Measurements from ENCODE around the gene FBXO38.

The FBXO38 gene

DNA sequence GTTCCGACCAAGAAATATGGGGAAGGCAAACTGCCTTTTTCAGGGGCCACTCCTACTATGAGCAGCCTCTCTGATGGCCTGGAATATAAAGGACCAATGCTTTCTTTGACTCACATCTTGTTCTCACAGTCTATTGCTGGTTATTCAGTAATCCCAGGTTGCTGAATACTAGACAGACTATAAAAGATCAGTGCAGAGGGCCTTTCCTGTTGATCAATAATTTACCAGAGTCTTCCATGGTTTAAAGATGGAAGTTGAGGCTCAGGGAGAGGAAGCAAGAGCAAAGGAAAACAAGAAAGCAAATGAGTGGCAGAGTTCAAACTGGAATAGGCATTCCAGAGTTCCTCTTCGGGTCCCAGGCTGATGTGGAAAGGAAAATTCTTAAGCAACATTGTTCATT is 62.9 kb downstream of the FBXO38 start:
- Histone ChIP-seq H3K4me1 (ENCODE audit: control insufficient read depth, insufficient read depth, low read length, unreplicated experiment) (no peaks in the 10 kb centered on the region), H3K27ac (ENCODE audit: low read depth, low read length) (no peak overlapping the region), H3K79me2 (ENCODE audit: control insufficient read depth, insufficient read depth, low read length, unreplicated experiment) (no peaks in the 10 kb centered on the region)

DNA sequence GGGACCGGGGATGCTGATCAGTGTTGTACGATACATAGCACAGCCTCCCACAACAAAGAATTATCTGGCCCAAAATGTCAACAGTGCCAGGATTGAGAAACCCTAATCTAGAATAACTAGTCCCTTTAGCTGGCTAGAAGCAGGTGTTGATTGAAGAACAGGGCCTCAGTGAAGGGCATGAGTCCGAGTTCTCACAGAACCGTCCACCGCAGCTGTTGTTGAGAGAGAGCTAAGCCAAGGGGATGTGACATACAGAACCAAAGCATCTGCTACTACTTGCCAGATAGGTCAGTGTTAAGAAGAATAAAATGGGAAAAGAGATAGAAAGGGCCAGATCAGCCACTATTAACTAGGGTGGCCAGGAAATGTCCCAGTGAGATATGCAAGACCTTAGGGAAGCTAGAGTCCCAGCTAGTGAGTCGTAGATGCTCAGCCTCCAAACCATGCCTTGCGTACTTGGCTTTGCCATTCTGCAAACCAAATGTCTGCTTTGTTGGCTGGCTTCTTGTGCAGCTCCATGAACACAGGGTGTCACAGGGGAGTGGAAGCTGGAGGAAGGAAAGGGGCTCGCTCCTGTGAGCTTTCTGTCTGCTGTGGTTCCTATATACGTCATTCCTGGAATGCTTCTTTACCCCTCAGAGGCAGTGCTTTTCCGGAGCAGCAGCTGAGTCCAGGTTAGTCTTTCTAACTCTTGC is 68.9 kb downstream of the FBXO38 start:
- no peaks in the 10 kb centered on the region for H3K4me1 ChIP-seq (ENCODE audit: control insufficient read depth, insufficient read depth, low read length, unreplicated experiment)
- no peaks in the 10 kb centered on the region for H3K79me2 ChIP-seq (ENCODE audit: control insufficient read depth, insufficient read depth, low read length, unreplicated experiment)
- H2AFZ ChIP-seq (ENCODE audit: low read length, unreplicated experiment): no peak overlapping the region
- H3K4me3 ChIP-seq (ENCODE audit: low read depth, low read length): no peak overlapping the region
- no peaks in the 10 kb centered on the region for H3K27me3 ChIP-seq (ENCODE audit: insufficient read depth, low read length)
- no peak overlapping the region for H3K27ac ChIP-seq (ENCODE audit: low read depth, low read length)
- H3K36me3 ChIP-seq (ENCODE audit: insufficient read depth, low read length): no peaks in the 10 kb centered on the region

More for the DNA sequence above, 62.9 kb downstream of the FBXO38 start:
- 0 out of 2 replicates have a peak, but pooled peaks cover 3% of the 10 kb centered on the region for H3K36me3 ChIP-seq (ENCODE audit: insufficient read depth, low read length)
- H3K27me3 ChIP-seq (ENCODE audit: insufficient read depth, low read length): no peaks in the 10 kb centered on the region
- no peak overlapping the region for H3K4me3 ChIP-seq (ENCODE audit: low read depth, low read length)
- no peak overlapping the region for H2AFZ ChIP-seq (ENCODE audit: low read length, unreplicated experiment)

DNA sequence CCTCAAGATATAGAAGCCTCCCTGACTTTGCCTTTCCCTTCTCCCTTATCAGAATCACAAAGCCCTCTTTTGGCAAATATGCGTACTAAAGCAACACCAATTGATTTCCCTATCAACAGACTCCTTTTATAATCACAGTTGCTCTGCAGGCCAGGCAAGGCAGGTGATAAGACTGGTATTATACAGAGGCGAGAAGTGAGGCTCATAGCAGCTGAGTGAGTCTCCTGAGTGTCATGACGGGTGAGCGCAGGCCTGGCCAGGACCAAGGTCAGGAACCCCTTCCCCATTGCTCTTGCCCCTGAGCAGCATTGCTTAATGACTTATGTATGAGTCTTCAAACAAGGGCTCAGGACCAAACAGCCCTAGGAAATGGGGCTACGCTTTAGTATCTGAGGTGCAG is 70.8 kb downstream of the FBXO38 start:
- H2AFZ ChIP-seq (ENCODE audit: low read length, unreplicated experiment): no peak overlapping the region

DNA sequence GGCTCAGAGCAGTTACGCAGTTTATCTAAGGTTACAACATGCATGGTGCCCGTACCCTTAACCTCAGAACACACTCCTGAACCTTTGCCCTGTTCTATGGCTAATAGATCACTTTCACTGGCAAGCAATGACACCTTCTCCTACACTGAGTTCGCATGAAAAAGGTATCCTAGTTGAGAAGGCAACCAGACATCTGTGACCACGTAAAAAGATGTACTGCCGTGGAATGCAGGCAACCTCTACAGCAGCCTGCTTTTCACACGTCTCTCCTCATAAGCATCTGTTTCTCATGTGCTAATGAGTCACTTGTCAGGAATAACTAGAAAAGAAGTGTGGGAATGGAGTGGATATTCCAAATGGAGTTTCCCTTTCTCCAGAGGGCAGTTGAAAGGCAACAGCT is 71.4 kb downstream of the FBXO38 start:
- Histone ChIP-seq H3K36me3 (ENCODE audit: insufficient read depth, low read length) (no peaks in the 10 kb centered on the region), H3K4me3 (ENCODE audit: low read depth, low read length) (no peak overlapping the region), H2AFZ (ENCODE audit: low read length, unreplicated experiment) (no peak overlapping the region), H3K4me1 (ENCODE audit: control insufficient read depth, insufficient read depth, low read length, unreplicated experiment) (no peaks in the 10 kb centered on the region), H3K27ac (ENCODE audit: low read depth, low read length) (no peak overlapping the region), H3K27me3 (ENCODE audit: insufficient read depth, low read length) (no peaks in the 10 kb centered on the region), H3K79me2 (ENCODE audit: control insufficient read depth, insufficient read depth, low read length, unreplicated experiment) (no peaks in the 10 kb centered on the region)

More for the DNA sequence above, 70.8 kb downstream of the FBXO38 start:
- H3K27ac ChIP-seq (ENCODE audit: low read depth, low read length): no peak overlapping the region
- H3K27me3 ChIP-seq (ENCODE audit: insufficient read depth, low read length): no peaks in the 10 kb centered on the region
- H3K79me2 ChIP-seq (ENCODE audit: control insufficient read depth, insufficient read depth, low read length, unreplicated experiment): no peaks in the 10 kb centered on the region
- no peaks in the 10 kb centered on the region for H3K36me3 ChIP-seq (ENCODE audit: insufficient read depth, low read length)
- no peak overlapping the region for H3K4me3 ChIP-seq (ENCODE audit: low read depth, low read length)
- H3K4me1 ChIP-seq (ENCODE audit: control insufficient read depth, insufficient read depth, low read length, unreplicated experiment): no peaks in the 10 kb centered on the region

DNA sequence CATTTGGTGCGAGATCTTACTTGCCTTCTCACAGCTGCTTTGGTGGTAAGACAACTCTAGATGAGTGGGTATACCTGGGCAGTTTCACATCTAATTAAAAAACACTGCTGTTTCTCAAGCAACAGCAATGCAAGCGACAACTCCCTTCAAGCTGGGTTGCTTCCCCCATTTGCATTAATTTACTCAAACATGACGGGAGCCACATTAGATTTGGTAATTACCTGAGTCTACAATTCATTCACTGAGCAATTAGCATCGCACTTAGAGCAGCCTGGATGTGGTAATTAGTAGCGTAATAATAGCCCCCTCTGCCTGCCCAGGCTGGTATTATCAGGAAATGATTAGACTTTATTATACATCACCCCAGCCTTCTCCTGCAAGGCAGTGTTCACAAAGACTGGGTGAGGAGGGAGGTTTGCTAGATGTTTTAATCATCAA is 73.4 kb downstream of the FBXO38 start:
- no peaks in the 10 kb centered on the region for H3K36me3 ChIP-seq (ENCODE audit: insufficient read depth, low read length)
- no peaks in the 10 kb centered on the region for H3K27me3 ChIP-seq (ENCODE audit: insufficient read depth, low read length)
- H3K27ac ChIP-seq (ENCODE audit: low read depth, low read length): no peak overlapping the region
- no peaks in the 10 kb centered on the region for H3K79me2 ChIP-seq (ENCODE audit: control insufficient read depth, insufficient read depth, low read length, unreplicated experiment)
- no peaks in the 10 kb centered on the region for H3K4me1 ChIP-seq (ENCODE audit: control insufficient read depth, insufficient read depth, low read length, unreplicated experiment)
- no peak overlapping the region for H2AFZ ChIP-seq (ENCODE audit: low read length, unreplicated experiment)
- no peak overlapping the region for H3K4me3 ChIP-seq (ENCODE audit: low read depth, low read length)

DNA sequence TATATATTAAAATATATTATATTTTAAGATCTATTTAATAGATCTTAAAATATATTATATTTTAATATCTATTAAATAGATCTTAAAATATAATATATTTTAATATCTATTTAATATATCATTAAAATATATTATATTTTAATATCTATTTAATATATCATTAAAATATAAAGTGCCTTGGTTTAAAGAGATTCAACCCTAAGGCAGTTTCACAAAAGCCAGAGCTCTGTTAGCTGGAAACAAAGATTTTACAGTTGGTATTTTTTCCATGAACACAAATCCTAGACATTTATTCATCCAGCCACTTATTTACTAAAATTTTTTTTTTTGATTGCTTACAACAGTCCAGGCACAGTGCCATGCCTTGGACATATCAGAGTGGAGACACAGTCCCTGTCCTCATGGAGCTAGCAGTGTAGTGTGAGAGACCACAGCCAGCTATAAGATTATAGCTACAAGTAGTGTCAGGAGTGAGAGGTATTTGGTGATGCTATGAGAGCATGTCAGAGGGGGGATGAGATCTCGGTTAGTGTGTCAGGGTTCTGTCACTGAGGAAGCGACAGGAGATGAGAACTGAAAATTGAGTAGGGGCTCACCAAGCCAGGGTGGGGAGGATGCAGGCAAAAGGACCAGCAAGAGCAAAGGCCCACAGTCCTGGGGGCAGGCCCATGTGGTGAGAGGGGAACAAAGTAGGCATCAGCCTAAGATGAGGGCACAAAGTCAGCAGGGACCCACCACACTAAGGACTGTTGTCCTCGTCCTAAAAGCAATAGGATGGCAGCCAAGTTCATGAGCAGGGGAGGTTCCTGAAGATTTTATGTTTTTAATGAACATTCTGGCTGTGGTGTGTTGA is 74.5 kb downstream of the FBXO38 start:
- H2AFZ ChIP-seq (ENCODE audit: low read length, unreplicated experiment): no peak overlapping the region
- H3K4me3 ChIP-seq (ENCODE audit: low read depth, low read length): no peak overlapping the region
- H3K27me3 ChIP-seq (ENCODE audit: insufficient read depth, low read length): no peaks in the 10 kb centered on the region
- H3K4me1 ChIP-seq (ENCODE audit: control insufficient read depth, insufficient read depth, low read length, unreplicated experiment): no peaks in the 10 kb centered on the region
- no peaks in the 10 kb centered on the region for H3K79me2 ChIP-seq (ENCODE audit: control insufficient read depth, insufficient read depth, low read length, unreplicated experiment)
- H3K36me3 ChIP-seq (ENCODE audit: insufficient read depth, low read length): no peaks in the 10 kb centered on the region
- no peak overlapping the region for H3K27ac ChIP-seq (ENCODE audit: low read depth, low read length)

DNA sequence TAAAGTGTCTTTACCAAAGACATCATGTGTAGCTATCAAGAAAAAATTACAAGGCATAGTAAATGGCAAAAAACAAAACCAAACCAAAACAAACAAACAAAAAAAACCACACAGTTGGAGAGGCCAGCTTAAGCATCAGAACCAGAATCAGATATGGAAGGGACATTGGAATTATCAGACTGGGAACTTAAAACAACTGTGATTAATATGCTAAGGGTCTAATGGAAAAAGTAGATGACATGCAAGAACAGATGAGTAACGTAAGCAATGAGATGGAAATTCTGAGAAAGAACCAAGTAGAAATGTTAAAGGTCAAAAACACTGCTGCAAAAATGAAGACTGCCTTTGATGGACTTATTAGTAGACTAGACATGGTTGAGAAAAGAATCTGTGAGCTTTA is 75.9 kb downstream of the FBXO38 start:
- Histone ChIP-seq H3K27ac (ENCODE audit: low read depth, low read length) (no peak overlapping the region), H3K79me2 (ENCODE audit: control insufficient read depth, insufficient read depth, low read length, unreplicated experiment) (no peaks in the 10 kb centered on the region), H3K4me1 (ENCODE audit: control insufficient read depth, insufficient read depth, low read length, unreplicated experiment) (no peaks in the 10 kb centered on the region), H3K27me3 (ENCODE audit: insufficient read depth, low read length) (no peaks in the 10 kb centered on the region), H2AFZ (ENCODE audit: low read length, unreplicated experiment) (no peak overlapping the region), H3K4me3 (ENCODE audit: low read depth, low read length) (no peak overlapping the region), H3K36me3 (ENCODE audit: insufficient read depth, low read length) (no peaks in the 10 kb centered on the region)

DNA sequence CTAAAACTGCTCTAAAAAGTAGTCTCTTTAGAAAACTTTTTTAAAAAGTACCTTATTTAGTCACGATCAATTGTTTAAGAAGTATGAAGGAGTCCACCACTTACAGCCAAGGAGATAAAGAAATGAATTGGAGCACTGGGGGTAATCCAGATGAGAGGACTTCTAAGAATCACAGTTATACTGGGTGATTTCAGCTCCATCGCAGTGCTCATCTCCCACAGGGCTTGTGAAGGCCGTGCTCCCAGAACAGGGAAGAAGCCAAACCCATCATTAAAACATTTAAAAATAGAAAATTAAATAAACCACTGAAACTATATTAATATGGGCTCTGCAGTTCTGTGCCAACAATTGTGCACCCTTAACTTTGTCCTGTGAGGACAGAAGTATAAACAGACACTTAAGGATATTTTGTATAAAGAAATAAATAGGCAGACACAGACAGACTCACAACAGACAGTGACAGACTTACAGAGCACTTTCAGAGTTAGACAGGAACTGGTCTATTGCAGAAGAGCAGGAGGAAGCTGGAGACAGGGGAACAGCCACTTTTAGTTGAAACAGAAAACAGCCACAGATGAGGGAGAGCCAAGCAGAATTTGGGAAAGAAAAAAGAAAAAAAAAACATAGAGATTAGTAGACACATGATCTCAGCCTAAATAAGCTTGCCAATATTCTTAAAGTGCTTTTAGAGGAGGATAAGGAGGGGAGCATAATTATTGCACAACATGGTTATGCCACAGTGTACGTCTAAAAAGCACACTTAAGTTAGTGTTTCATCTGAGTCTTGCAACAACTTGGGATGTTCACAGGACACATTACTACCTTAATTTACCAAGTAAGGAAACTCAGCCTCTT is 81.8 kb downstream of the FBXO38 start:
- Histone ChIP-seq H3K4me1 (ENCODE audit: control insufficient read depth, insufficient read depth, low read length, unreplicated experiment) (peaks cover 10% of the 10 kb centered on the region), H3K4me3 (ENCODE audit: low read depth, low read length) (no peak overlapping the region), H3K27ac (ENCODE audit: low read depth, low read length) (no peak overlapping the region), H3K27me3 (ENCODE audit: insufficient read depth, low read length) (no peaks in the 10 kb centered on the region), H3K36me3 (ENCODE audit: insufficient read depth, low read length) (no peaks in the 10 kb centered on the region), H2AFZ (ENCODE audit: low read length, unreplicated experiment) (no peak overlapping the region), H3K79me2 (ENCODE audit: control insufficient read depth, insufficient read depth, low read length, unreplicated experiment) (no peaks in the 10 kb centered on the region)

DNA sequence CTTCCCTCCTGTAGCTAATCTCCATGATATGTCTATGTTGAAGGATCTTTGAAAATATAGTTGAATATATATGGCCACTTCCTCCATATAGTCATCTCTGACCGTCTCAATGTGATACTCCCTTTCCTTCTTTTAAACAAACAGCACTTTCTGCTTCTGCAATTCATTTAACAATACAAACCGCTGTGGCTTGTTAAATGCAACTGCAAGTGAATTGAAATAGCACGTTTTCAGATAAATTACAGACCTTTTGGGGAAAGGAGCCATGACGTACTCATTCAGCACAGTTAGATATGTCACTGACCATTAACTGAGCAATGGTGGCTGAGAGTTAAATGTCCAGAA is 82.5 kb downstream of the FBXO38 start:
- Histone ChIP-seq H3K36me3 (ENCODE audit: insufficient read depth, low read length) (no peaks in the 10 kb centered on the region), H2AFZ (ENCODE audit: low read length, unreplicated experiment) (no peak overlapping the region), H3K79me2 (ENCODE audit: control insufficient read depth, insufficient read depth, low read length, unreplicated experiment) (no peaks in the 10 kb centered on the region), H3K4me3 (ENCODE audit: low read depth, low read length) (no peak overlapping the region), H3K4me1 (ENCODE audit: control insufficient read depth, insufficient read depth, low read length, unreplicated experiment) (peaks cover 13% of the 10 kb centered on the region), H3K27me3 (ENCODE audit: insufficient read depth, low read length) (no peaks in the 10 kb centered on the region), H3K27ac (ENCODE audit: low read depth, low read length) (no peak overlapping the region)

DNA sequence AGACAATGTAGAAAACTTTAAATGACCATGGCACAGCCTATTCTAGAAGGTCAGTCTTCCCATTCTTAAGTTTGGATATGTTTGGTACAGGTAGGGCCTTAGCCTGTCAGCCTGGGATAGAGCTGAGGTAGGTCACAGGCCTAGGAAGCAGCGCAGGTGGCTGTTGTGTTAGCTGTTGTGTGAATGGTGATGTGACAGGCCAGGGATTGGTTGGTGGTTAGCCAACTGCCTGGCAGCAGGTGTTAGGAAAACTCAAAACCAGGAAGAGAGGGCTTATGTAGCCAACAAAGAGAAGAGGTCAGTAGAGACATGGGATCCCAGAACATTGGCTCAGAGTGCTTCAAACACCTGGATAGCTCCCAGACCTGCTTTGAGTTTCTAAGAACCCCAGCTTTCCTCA is 84.2 kb downstream of the FBXO38 start:
- Histone ChIP-seq H3K27ac (ENCODE audit: low read depth, low read length) (no peak overlapping the region), H3K4me3 (ENCODE audit: low read depth, low read length) (no peak overlapping the region), H3K36me3 (ENCODE audit: insufficient read depth, low read length) (no peaks in the 10 kb centered on the region), H3K4me1 (ENCODE audit: control insufficient read depth, insufficient read depth, low read length, unreplicated experiment) (peaks cover 28% of the 10 kb centered on the region), H3K79me2 (ENCODE audit: control insufficient read depth, insufficient read depth, low read length, unreplicated experiment) (no peaks in the 10 kb centered on the region), H3K27me3 (ENCODE audit: insufficient read depth, low read length) (no peaks in the 10 kb centered on the region), H2AFZ (ENCODE audit: low read length, unreplicated experiment) (no peak overlapping the region)

Data from ACC112 (cell line).